Suprapubic skin (tissue), 4 donors: ENCODE measurements around the gene LATS2. TPM values are rescaled to one million over a fixed set of nuclear protein-coding genes. Genes with fewer than 3 reads are reported as not detected.
A peak's percentile ranks its signal among the peaks of the same experiment; 100 is the strongest.

Experiments
- DNase-seq, 2 donors: peaks; one replicate each; pipeline ENCODE4 v3.0.0-alpha.2; 2019; ENCODE audit warnings: low spot score in 2 of 2
- H3K27ac ChIP-seq: fragments of 200-600 bp; sonication (generic); one replicate; pipeline ENCODE4 v1.5.1; 2019
- H3K27me3 ChIP-seq: fragments of 200-600 bp; sonication (generic); one replicate; pipeline ENCODE4 v1.5.1; 2019
- H3K36me3 ChIP-seq: fragments of 200-600 bp; sonication (generic); one replicate; pipeline ENCODE4 v1.5.1; 2019
- H3K4me1 ChIP-seq: fragments of 200-600 bp; sonication (generic); one replicate; pipeline ENCODE4 v1.5.1; 2019
- H3K4me3 ChIP-seq: fragments of 200-600 bp; sonication (generic); one replicate; pipeline ENCODE4 v1.5.1; 2019; ENCODE audit warnings: mild to moderate bottlenecking
- H3K9me3 ChIP-seq: fragments of 200-600 bp; sonication (generic); one replicate; pipeline ENCODE4 v1.5.1; 2019
- CTCF ChIP-seq, 2 donors: fragments of 200-600 bp in 1 of 2; fragments of 450-650 bp in 1 of 2; sonication (generic) in 1 of 2; IDR thresholded peaks; one replicate each; pipeline ENCODE4 v1.5.1; 2016 to 2019; ENCODE audit warnings: antibody characterized with exemption in 2 of 2, mild to moderate bottlenecking in 1 of 2, moderate library complexity in 1 of 2
- EP300 ChIP-seq: sonication (generic); formaldehyde crosslinking; IDR thresholded peaks from one replicate; pipeline ENCODE4 v1.6.1; 2017; ENCODE audit warnings: antibody characterized with exemption
- POLR2A ChIP-seq, 2 donors: fragments of 450-650 bp; IDR thresholded peaks; one replicate each; pipeline ENCODE4 v1.6.1; 2017; ENCODE audit warnings: antibody characterized with exemption in 2 of 2, mild to moderate bottlenecking in 2 of 2, moderate library complexity in 2 of 2
- POLR2AphosphoS5 ChIP-seq, 3 donors: sonication (generic); formaldehyde crosslinking; IDR thresholded peaks; one replicate each; pipeline ENCODE4 v1.6.1; 2017; ENCODE audit warnings: antibody characterized with exemption in 3 of 3
- WGBS: methylation state at CpG from one replicate; pipeline ENCODE4 v1.1.5; 2018; 5-methylcytosine and 5-hydroxymethylcytosine counted together
- total RNA-seq, 4 donors: library from RNA; depleted of rRNA; stranded (reverse); fragments of >200 nt; gene quantifications; one replicate each; pipeline ENCODE4 v1.1.0, GENCODE V29; 2016

Gene LATS2
- total RNA-seq, 4 donors from 2014 or later = 11.5 to 21.6 (median 16.3) TPM

- no peak for TF ChIP-seq POLR2AphosphoS5 (IDR thresholded peaks at IDR 0.05)
- TF ChIP-seq CTCF (IDR thresholded peaks at IDR 0.05) = no peak
- no peak for TF ChIP-seq POLR2A (IDR thresholded peaks at IDR 0.05)
- TF ChIP-seq EP300 = no peak
- 35% methylated on average over 10 of the region's 10 CpGs for WGBS
- H3K27ac ChIP-seq = peak overlapping the region; percentile 61
- no peaks in the 10 kb centered on the region for H3K9me3 ChIP-seq
- peaks cover 35% of the 10 kb centered on the region for H3K4me1 ChIP-seq
- peak in 1 of 2 donors; percentile 76 for DNase-seq
- no peaks in the 10 kb centered on the region for H3K27me3 ChIP-seq
- H3K4me3 ChIP-seq = peak overlapping the region; percentile 50
- H3K36me3 ChIP-seq = no peaks in the 10 kb centered on the region
Measured at GRCh38 chr13:21074546-21074945, 13.2 kb upstream of the LATS2 start.

- Histone ChIP-seq H3K27ac (no peak overlapping the region), H3K9me3 (no peaks in the 10 kb centered on the region), H3K36me3 (no peaks in the 10 kb centered on the region), H3K4me3 (no peak overlapping the region), H3K4me1 (peaks cover 36% of the 10 kb centered on the region), H3K27me3 (no peaks in the 10 kb centered on the region)
- no peak for DNase-seq
- TF ChIP-seq EP300 = no peak
- no peak for TF ChIP-seq POLR2A (IDR thresholded peaks at IDR 0.05)
- no peak for TF ChIP-seq POLR2AphosphoS5 (IDR thresholded peaks at IDR 0.05)
- no peak for TF ChIP-seq CTCF (IDR thresholded peaks at IDR 0.05)
Measured at GRCh38 chr13:21071924-21072323, 10.5 kb upstream of the LATS2 start.

- no peaks in the 10 kb centered on the region for H3K36me3 ChIP-seq
- TF ChIP-seq POLR2AphosphoS5 (IDR thresholded peaks at IDR 0.05) (no peak), POLR2A (IDR thresholded peaks at IDR 0.05) (no peak), EP300 (no peak), CTCF (IDR thresholded peaks at IDR 0.05) (no peak)
- H3K4me1 ChIP-seq = peaks cover 29% of the 10 kb centered on the region
- H3K4me3 ChIP-seq = no peak overlapping the region
- DNase-seq = no peak
- H3K27ac ChIP-seq = no peak overlapping the region
- no peaks in the 10 kb centered on the region for H3K9me3 ChIP-seq
- WGBS = 55% methylated on average over 4 of the region's 4 CpGs
- no peaks in the 10 kb centered on the region for H3K27me3 ChIP-seq
Measured at GRCh38 chr13:21071015-21071414, 9.6 kb upstream of the LATS2 start.

GRCh38 chr13:21069561-21070004 lies 8.2 kb upstream of the LATS2 start:
- no peak for DNase-seq
- H3K27ac ChIP-seq = no peak overlapping the region
- 28% methylated on average over 6 of the region's 6 CpGs for WGBS
- no peaks in the 10 kb centered on the region for H3K9me3 ChIP-seq
- peak; percentile 57 for TF ChIP-seq EP300
- no peak for TF ChIP-seq POLR2A (IDR thresholded peaks at IDR 0.05)
- peak in 2 of 3 donors; percentile 37 to 82 for TF ChIP-seq POLR2AphosphoS5 (IDR thresholded peaks at IDR 0.05)
- no peak for TF ChIP-seq CTCF (IDR thresholded peaks at IDR 0.05)
- H3K4me3 ChIP-seq = no peak overlapping the region
- no peaks in the 10 kb centered on the region for H3K27me3 ChIP-seq
- peaks cover 16% of the 10 kb centered on the region for H3K4me1 ChIP-seq
- H3K36me3 ChIP-seq = no peaks in the 10 kb centered on the region

- Histone ChIP-seq H3K4me3 (no peak overlapping the region), H3K27me3 (no peaks in the 10 kb centered on the region), H3K4me1 (peaks cover 16% of the 10 kb centered on the region), H3K9me3 (no peaks in the 10 kb centered on the region), H3K27ac (no peak overlapping the region), H3K36me3 (no peaks in the 10 kb centered on the region)
- no peak for DNase-seq
- TF ChIP-seq CTCF (IDR thresholded peaks at IDR 0.05) = no peak
- no peak for TF ChIP-seq EP300
- no peak for TF ChIP-seq POLR2AphosphoS5 (IDR thresholded peaks at IDR 0.05)
- TF ChIP-seq POLR2A (IDR thresholded peaks at IDR 0.05) = no peak
- 93% methylated on average over 4 of the region's 4 CpGs for WGBS
Measured at GRCh38 chr13:21067848-21068247, 6.5 kb upstream of the LATS2 start.
